Medulla oblongata (tissue), 1 donor: ENCODE measurements around the gene NEMP2.
"Not testable (repeated sequence)": the region's sequence is repeated elsewhere in the genome, so short reads cannot be mapped to it uniquely, and the experiment has no call there.

Experiments
- DNase-seq: peaks from one replicate; pipeline ENCODE4 v3.0.0-alpha.2; 2015; ENCODE audit errors: extremely low spot score

Gene NEMP2

DNA sequence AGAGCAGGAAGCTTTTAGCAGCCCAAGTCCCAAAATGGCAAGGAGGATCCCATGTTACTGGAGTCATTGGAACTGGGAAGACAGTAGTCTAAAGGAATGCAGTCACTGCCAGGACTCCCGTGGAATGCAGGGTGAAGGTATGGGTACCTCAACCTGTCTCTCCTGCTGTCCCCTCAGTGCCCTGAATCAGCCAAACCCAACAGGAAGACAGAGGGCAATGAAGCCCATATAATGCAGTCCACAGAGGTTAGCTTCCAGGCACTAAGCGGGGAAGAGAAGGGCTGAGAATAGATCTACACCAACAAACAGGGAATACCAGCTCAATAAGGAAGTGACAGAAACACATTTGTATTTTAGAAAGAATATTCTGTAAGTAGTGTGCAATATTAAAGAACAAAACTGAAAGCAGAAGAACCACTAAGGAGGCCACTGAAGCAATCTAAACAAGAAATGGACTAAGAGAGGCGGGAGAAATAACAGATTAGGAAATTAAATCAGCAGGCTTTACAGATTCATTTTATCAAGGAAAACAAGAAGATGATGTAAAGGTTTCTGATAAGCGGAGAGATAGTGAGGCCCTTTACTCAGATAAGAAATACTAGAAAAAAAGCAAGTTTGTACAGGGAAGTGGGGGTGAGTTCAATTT is 8.3 kb downstream of the NEMP2 start:
- DNase-seq: no peak

DNA sequence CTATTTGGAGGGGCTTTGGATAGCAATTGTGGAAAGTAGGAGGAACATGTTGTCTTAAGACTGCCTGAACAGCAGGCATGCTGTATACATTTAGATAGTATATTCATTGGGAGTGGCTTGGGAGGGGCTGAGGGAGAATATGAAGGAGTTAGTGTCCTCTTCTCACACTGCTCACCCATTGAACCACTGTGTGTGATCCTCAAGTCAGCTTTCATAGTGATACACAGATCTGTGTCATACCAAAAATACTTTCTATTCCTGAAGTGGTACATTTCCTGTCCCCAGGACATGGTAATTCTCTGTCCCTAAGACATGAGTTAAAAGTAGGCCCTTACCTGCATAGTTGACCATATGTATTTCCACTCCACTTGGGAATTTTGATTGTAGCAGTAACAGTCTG is 9.6 kb downstream of the NEMP2 start:
- no peak for DNase-seq

DNA sequence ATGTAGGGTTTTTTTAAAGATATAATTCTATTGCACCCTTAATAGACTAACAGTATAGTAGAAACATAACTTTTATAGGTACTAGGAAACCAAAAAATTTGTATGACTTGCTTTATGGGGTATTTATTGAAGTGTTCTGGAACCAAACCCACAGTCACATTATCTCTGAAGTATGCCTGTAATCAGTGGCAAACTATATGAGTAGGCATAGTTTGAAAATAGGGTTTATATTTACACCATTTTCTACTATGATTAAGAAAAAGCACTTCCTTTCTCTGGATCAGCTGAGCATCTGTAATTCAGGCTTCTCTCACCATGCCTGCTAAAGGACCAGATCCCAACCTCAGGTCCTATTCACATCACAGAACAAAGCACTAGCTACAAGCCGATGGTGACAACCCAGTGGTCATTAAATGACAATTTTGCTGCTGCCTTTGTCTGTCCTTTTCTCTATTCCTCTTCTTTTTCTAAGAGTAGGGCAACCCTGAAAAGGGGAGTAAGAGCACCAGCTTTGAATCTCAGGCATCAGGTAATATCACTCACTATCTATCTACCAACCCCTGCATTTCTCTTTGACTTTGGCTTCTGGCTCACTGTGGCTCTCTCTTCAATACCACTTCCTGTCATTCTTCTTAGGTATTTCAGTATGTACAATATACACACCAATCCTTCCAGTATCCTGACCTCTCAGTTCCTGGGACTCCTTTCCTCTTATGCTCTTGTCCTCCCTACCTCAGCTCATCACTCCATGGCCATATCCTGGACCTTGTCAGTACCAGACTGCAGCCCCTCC is 14.4 kb downstream of the NEMP2 start:
- no peak for DNase-seq

DNA sequence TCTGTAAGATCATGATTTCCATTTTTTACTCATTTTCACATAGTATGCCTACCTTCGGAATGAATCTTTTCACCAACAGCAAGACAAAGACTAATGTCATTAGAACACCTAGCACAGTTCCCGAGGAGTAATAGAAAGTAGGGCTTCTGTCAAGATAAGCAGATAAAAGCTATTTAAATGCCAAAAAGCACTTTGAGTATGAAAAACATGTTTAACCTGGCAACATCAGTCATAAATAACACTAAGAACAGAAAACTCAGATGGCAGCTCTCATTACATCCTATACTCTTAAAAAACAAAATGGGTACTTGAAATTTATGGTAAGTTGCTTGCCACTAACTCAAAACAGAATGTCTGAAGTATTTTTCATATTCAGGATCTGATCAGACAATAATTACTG is 17.1 kb downstream of the NEMP2 start:
- no peak for DNase-seq

DNA sequence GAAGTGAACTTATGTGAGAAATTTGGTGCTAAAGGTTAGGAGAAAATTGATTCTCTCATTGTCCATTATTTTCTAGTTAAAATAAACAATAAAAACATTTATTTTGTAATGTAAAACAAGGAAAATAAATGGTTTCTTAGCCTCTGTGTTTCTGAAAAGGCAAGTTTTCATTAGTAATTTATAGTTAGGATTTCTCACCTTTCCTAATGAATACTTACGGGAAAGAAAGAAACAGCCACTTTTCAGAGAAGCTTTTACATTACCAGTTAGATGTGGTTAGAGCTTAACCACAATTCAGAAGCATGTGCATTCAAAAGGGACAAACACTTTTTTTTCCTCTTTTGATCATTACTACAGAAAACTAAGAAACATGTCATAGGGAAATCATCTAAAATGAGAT is 18.8 kb downstream of the NEMP2 start:
- DNase-seq: no peak

DNA sequence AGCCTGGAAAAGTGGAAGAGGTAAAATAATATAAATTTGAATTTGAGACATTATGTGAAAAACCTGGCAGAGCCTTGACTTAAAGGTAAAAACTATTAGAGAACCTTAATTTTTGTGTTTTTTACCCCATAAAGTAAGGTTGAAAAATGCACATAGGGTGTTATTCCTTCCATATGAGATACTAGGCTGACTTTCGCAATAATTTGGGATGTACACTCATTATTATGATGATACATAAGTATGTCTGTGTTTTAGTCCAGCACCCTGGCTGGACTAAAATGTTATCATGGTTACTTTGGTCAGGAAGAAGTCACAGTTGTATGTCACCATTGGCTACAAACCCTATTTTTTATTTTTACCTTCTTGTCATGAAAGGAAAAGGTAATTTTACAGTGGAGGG is 19.8 kb downstream of the NEMP2 start:
- DNase-seq: no peak

DNA sequence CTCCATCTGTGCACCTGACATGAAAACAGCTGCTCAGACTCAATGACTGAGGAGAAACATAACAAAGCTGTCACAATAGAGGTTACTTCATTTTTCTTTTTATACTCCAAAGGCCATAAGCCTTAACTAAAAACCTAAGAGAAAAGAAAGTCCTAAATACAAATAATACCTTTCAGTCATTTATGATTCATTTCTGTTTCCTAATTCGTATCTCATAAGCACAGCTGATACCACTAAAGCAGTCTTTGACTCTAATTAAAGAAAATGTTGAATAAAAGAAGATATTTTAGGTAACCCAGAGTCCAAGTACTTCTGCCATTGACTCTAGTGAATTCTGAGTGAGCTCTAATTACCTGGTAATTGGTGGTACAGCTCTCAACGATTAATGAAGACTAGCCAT is 20.6 kb downstream of the NEMP2 start:
- DNase-seq: no peak

DNA sequence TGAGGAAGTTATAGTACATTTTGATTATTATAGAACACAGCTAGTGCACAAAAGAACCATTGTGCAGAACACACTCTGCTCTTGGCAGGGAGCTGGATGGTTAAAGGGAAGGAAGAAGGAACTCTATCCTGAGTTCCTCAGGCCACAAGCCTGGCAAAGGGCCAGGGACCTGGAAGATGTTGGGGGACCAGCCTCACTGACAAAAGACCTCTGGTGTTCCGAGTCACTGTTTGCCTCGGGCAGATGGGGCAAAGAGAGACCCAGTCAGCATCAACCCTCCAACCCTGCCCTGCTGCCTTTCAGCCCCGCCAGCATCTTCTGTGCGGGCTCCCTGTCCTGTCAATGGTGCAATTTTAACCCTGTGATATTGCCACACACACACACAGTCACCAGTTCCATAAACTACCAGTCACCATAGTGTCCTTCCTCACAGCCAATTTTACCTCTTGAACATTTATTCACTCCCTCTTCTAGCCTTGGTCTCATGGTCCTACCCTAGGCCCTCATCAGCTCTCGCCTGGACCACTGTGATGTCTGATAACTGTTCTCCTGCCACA is 21.9 kb downstream of the NEMP2 start:
- no peak for DNase-seq

DNA sequence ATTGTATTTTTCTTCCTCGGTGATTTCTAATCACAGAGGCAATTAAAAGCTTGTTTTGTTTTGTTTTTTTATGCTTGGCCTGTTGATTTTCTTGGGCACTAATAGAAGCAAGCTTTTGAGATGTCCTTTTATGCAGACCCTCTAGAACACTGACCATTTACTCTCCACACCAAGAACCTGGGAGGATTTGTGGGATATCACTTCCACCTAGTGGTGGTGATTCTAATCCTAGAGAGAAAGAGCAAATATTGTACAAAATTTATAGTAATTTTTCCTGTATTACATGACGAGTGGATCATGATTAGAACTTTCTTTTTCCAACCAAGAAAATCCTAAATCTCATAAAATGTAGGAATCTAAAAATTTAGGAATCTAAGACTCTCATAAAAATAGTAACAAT is 23.4 kb downstream of the NEMP2 start:
- peak; percentile 69 for DNase-seq

DNA sequence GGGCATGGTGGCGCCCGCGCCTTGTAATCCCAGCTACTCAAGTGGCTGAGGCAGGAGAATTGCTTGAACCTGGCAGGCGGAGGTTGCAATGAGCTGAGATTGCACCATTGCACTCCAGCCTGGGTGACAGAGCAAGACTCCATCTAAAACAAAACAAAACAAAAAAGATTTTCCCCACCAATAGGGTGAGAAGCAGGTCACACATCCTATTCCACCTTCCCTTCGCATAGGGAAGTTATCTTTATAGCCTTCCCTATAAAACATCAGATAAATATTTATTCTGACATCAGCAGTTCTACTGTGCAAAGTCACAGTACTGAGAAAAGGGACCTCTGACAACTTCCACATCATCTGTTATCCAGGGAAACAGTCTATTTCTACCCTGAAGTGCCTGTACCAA is 24.6 kb downstream of the NEMP2 start:
- DNase-seq: not testable (repeated sequence)

DNA sequence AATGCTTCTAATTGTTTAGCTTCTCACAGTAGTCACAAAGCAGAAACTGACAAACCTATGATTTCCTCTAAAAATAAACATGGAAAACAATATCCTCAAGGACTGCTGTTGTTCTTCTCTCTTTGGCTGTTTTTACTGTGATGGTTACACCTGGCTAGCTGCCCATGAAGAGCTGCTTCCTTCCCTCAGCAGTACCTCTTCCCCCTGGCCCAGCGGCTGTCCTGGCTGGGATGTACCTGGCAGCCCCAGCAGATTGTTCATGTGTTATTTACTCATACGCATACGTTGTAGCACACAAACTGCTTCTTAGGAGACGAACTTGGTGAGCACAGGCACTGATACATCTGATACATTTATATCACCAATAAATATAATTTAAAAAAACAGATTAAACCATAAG is 27.4 kb downstream of the NEMP2 start:
- DNase-seq: peak; percentile 38

DNA sequence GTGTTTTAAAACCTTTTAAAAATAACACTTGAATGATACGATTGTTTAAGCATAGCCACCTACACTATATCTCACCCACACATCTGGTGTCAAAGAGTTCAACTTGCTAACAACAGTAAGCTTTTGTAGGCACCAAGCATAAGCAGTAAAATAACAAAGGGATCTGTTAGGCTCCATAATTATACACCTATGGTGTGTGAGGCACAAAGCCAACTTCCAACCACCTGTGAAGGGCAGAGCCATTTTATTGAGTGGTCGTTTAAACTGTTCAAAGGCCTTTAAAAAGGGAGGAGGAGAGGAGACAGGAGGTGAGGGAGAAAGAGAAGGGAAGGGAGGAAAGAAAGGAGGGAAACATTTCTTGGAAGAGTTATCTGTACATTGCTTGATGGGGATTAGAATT is 27.9 kb downstream of the NEMP2 start:
- no peak for DNase-seq

DNA sequence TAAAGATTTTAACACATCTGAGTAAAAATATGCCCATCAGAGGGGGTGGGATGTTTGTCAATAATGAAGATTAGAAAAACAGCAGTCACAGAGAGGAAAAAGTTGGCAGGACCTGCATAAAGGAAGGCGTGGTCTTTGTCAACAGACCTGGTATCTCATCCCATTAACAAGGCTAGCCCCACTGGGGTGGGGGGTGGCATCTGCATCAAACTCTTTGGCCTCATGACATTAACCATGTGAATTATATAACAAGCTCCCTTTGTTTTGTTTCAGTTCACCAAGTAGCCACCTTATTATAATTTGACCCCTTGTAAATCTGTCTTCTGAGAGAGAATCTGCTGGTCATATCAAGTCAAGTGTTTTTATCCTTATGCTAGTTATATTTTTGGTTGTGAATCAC is 28.8 kb downstream of the NEMP2 start:
- DNase-seq: peak; percentile 45

DNA sequence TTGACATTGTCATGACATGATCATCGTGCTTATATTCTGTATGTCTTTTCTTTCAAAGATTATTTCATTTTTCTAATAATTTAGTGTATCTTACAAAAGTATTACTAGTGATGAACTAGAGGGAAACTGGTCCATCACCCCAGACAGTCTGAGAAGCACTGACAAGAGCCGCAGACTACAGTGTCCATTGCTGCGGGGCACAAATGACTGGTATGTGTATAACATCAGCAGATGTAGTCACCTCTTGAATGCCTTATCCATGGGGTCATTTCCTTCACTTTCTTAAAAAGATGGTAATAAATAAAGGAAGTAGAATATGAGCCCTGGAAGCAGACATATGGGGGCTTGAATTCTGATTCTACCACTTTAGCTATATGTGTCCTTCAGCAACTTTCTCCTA is 29.6 kb downstream of the NEMP2 start:
- DNase-seq: no peak

DNA sequence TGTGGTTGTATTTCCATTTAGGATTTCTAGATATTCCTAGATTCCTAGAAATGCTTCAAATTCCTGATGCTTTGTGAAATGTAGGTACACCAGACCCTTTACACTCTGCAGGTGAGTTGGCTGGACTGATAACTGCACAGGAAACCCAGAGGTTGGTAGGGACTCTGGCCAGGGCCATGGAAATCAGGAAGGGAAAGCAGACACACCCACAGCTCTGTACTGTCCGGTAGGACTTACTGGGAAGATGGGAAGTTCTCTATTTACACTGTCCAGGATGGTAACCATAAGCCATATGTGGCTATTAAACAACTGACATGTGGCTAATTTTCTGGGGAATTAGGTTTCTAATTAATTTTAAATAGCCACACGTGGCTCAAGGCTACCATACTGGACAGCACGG is 31.4 kb downstream of the NEMP2 start:
- DNase-seq: no peak

DNA sequence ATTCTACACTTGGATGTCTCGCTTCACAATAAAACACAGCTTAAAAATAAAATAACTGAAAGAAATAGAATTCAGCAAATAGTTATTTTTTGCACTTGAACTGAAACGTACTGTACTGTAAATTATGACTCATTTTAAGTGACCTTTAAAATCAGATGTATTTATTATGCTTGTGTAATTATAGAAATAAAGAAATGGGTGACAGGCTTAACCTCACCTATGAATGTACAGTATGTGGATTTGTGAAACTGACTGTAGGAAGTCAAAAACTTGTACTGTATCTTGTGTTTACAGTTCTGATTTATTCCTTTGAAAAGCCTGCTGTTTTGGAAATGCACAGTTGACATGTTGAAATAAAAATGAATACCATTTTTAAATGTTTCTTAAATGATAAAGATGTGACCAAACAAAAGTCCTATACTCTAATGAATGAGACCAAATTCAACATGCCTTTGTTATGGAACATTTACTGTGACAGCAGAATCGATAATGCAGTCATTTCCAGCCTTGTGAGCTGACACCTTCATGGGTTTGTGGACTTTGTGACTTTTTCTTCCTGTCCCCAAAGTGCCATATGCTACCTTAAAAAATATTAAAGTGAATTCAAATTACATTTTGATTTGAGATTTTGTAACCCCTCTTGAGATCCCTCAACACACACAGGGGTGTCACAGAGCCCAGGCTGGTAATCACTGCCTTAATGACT is 32.7 kb downstream of the NEMP2 start:
- no peak for DNase-seq

DNA sequence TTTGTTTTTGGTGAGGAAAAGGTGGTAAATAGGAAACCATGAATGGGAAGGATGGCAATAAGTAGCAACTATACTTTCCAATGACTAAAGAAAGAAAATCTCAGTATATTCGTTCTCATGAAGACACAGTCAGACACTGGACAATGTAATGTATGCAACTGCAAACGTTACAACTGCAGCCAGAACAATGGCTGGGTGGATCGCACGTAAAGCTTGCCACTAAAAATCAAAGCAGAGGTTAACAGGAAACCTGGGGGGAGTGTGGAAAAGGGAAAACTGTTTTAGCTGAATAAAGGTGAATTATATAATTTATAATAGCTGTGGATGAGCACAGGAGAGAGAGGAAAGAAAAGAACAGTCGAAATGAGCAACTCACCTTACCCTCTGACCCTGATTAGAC is 33.3 kb downstream of the NEMP2 start:
- no peak for DNase-seq

DNA sequence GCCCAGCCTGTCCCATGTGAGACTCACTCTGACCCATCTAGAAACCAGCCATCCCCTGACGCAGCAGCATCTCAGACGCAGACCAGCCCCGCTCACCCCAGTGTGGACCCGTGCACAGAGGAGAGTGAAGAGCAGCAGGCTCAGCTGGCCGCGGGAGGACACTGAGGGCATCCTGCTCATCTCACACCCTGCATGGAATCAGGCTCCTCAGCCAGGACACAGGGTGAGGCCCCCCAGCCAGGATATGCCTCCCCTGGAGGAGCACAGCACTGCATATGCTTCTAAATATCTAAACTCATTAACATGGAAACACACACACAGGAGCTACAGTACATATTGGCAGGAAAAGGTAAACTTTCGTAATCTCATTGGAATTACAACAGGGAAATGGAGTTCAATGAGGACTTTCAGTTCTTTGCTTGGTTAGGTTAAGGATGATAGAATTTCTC is 34.4 kb downstream of the NEMP2 start:
- DNase-seq: no peak

DNA sequence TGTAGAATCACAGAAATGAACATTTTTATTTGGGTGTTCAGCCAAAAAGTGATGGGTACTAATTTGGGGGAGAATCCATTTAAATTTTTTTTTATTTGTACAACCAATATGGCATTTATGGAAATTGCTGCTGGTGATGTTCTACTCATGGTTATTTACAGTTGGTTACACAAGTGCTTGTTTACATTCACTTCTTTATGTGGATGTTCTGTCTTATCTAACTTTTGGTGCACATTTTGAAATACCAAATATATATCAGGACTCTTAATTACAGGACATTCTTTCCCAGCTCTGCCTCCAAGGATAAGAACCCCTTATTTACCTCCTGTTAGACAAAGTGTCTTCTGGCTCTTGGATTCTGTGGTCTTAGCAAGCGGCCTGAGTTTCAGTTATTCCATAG is 35.2 kb downstream of the NEMP2 start:
- no peak for DNase-seq

DNA sequence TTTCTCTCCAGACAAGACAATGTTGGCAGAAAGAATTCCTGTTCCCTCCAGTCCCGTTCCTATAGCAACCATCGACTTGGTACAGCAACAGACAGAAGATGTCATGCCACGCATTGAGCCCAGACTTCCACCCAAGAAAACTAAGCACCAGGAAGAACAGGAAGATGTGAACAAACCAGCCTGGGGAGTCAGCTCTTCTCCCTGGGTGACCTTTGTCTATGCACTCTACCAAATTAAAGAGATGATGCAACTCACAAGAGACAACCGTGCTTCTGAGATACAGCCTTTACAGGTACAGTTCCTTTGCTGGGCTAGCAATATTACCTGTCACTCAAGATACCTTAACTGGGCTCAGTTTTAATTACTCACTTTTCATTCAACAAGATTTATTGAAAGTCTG is 37.1 kb downstream of the NEMP2 start:
- no peak for DNase-seq

DNA sequence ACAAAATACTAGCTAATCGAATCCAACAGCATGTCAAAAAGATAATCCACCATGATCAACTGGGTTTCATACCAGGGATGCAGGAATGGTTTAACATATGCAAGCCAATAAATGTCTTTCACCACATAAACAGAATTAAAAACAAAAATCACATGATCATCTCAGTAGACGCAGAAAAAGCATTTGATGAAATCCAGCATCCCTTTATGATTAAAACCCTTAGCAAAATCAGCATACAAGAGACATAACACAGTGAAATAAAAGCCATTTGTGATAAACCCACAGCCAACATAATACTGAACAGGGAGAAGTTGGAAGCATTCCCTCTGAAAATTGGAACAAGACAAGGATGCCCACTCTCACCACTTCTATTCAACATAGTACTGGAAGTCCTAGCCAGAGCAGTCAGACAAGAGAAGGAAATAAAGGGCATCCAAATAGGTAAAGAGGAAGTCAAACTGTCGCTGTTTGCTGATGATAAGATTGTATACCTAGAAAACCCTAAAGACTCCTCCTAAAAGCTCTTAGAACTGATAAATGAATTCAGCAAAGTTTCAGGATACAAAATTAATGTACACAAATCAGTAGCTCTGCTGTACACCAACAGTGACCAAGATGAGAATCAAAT is 39.8 kb downstream of the NEMP2 start:
- DNase-seq: not testable (repeated sequence)

DNA sequence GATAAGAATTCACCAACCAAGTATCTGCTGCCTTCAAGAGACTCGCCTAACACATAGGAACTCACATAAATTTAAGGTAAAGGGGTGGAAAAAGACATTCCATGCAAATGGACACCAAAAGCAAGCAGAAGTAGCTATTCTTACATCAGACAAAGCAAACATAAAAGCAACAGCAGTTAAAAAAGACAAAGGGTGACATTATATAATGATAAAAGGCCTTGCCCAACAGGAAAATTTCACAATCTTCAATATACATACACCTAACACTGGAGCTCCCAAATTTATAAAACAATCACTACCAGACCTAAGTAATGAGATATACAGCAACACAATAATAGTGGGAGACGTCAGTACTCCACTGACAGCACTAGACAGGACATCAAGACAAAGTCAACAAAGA is 41.4 kb downstream of the NEMP2 start:
- no peak for DNase-seq
